IPS-20b (cell line): ENCODE data around the gene NIN.

Experiments
- H3K27ac ChIP-seq: one replicate; pipeline ENCODE4 v1.5.1; 2013; ENCODE audit warnings: low read length
- H3K27me3 ChIP-seq: 2 replicates; pipeline ENCODE4 v1.6.1; 2013; ENCODE audit warnings: mild to moderate bottlenecking, low read length, inconsistent platforms; ENCODE audit not compliant: insufficient read depth
- H3K36me3 ChIP-seq: 2 replicates; pipeline ENCODE4 v1.6.1; 2013; ENCODE audit warnings: low read depth, mild to moderate bottlenecking, inconsistent platforms, low read length, moderate library complexity; ENCODE audit not compliant: insufficient read depth
- H3K4me1 ChIP-seq: 2 replicates; pipeline ENCODE4 v1.6.1; 2013; ENCODE audit warnings: mild to moderate bottlenecking, control low read depth, inconsistent platforms, low read length, moderate library complexity; ENCODE audit not compliant: insufficient read depth
- H3K4me3 ChIP-seq: 2 replicates; pipeline ENCODE4 v1.5.1; 2013; ENCODE audit warnings: mild to moderate bottlenecking, low read length, inconsistent platforms
- H3K9ac ChIP-seq: 2 replicates; pipeline ENCODE4 v1.6.1; 2013; ENCODE audit warnings: low read depth, mild to moderate bottlenecking, inconsistent platforms, low read length, moderate library complexity
- H3K9me3 ChIP-seq: 2 replicates; pipeline ENCODE4 v1.6.1; 2013; ENCODE audit warnings: mild to moderate bottlenecking, low read depth, low read length, inconsistent platforms; ENCODE audit not compliant: insufficient read depth

The NIN gene

GRCh38 chr14:50766338-50766886 is 64.5 kb downstream of the NIN start:
- Histone ChIP-seq H3K4me3 (no peak overlapping the region), H3K36me3 (peaks cover 81% of the 10 kb centered on the region), H3K4me1 (no peaks in the 10 kb centered on the region), H3K9me3 (no peaks in the 10 kb centered on the region), H3K27ac (no peak overlapping the region), H3K9ac (no peak overlapping the region), H3K27me3 (no peaks in the 10 kb centered on the region)

DNA sequence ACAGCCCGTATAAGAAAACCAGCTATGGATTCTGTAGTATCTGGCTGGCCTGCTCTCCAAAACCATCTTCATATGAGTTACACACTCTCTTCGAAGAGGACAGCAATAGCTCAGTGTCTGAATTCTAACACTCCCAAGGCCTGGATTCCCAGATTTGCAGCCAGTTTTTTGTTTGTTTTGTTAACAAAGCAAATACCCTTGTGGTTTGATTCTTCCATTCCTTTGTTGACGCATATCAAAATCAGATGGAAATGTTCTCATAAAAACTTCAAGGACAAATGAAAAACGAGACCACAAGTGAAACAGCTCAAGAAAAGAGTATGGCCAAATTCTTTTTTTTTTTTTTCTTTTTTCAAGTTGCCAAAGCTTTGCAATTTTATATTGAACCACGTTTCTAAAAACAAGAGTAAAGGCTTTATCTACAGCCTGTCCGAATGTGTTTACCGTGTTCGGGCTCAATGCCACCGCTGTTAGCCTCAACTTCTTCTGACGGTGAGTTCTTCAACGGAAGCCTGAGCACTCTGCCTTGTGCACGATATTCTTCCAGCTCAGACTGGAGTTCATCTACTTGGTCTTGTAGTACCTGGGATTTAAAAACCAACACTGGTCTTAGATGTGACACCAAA is 67.5 kb downstream of the NIN start:
- no peak overlapping the region for H3K9ac ChIP-seq
- H3K9me3 ChIP-seq, result no peaks in the 10 kb centered on the region
- H3K27ac ChIP-seq, result no peak overlapping the region
- H3K36me3 ChIP-seq, result peaks cover 72% of the 10 kb centered on the region
- H3K4me3 ChIP-seq, result no peak overlapping the region
- no peaks in the 10 kb centered on the region for H3K4me1 ChIP-seq
- no peaks in the 10 kb centered on the region for H3K27me3 ChIP-seq

- Histone ChIP-seq H3K4me3 (no peak overlapping the region), H3K27ac (no peak overlapping the region), H3K27me3 (no peaks in the 10 kb centered on the region), H3K9ac (no peak overlapping the region), H3K9me3 (no peaks in the 10 kb centered on the region), H3K36me3 (peaks cover 72% of the 10 kb centered on the region), H3K4me1 (no peaks in the 10 kb centered on the region)
These were observed 68.0 kb downstream of the NIN start for GRCh38 chr14:50762931-50763300.

DNA sequence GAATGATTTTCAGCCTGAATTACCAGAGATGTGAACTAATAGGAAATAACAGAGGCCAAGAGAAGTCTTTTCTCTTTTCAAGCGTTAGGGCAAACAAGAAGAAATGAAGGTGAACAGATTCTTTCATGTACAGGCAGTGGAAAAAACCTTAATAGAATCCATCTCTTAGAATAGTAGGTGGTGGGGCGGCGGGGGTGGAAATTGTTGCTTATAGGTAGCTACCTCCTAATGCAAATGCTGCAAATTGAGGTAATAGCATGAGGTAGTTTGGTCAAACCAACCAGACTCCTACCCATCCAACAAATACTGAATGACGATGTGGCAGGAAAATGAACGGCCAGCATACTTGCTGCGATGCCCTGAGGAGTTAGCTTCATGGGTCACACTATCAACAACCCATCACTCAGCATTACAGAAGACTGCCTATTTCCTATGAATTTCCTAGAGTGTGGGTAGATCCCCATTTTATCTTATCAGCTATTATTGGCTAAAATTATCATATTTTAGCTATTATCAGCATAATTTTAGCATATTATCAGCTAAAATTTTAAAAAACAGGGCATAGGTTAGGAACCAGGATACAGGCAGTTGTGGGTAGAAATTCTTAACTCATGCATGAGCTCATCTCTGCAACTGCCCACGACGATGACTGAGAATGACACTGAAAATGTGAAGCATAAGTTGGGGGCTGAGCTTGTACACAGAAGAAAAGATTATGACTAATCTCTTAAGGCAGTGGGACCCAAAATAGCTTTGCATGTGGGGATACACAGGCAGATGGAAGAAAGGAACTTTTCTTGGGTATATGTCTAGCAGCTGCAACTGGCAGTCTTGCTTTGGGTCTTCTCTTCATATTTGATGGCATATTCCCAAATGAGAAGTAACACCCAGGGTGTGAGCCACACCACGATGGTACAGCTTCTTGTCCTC is 68.7 kb downstream of the NIN start:
- H3K9ac ChIP-seq, result no peak overlapping the region
- no peak overlapping the region for H3K4me3 ChIP-seq
- H3K4me1 ChIP-seq, result no peaks in the 10 kb centered on the region
- no peaks in the 10 kb centered on the region for H3K9me3 ChIP-seq
- no peaks in the 10 kb centered on the region for H3K27me3 ChIP-seq
- no peak overlapping the region for H3K27ac ChIP-seq
- peaks cover 77% of the 10 kb centered on the region for H3K36me3 ChIP-seq

- H3K27me3 ChIP-seq, result no peaks in the 10 kb centered on the region
- no peak overlapping the region for H3K9ac ChIP-seq
- H3K4me1 ChIP-seq, result no peaks in the 10 kb centered on the region
- no peaks in the 10 kb centered on the region for H3K9me3 ChIP-seq
- H3K27ac ChIP-seq, result no peak overlapping the region
- no peak overlapping the region for H3K4me3 ChIP-seq
- H3K36me3 ChIP-seq, result peaks cover 76% of the 10 kb centered on the region
These were observed 71.0 kb downstream of the NIN start for GRCh38 chr14:50759800-50760543.

- no peak overlapping the region for H3K9ac ChIP-seq
These were observed 72.0 kb downstream of the NIN start for GRCh38 chr14:50758945-50759344.

DNA sequence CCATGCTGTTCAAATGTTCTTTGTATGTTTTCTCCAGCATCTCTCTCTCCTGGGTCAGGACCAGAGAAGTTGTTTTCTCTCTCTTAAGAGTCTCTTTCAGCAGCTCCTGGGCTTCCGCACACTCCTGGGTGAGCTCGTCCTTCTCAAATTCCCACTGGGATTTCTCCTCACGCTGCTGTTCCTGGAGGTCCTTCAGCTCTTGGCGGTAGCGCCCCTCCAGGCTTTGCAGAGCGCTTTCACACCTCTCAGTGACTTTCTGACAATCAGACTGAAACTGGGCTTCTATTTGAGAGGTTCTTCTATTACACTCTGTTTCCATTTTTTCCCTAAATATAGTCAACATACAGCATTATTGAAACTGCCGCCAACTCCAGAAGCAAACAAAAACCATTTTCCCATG is 72.7 kb downstream of the NIN start:
- Histone ChIP-seq H3K4me3 (no peak overlapping the region), H3K9me3 (no peaks in the 10 kb centered on the region), H3K36me3 (peaks cover 77% of the 10 kb centered on the region), H3K9ac (no peak overlapping the region), H3K4me1 (no peaks in the 10 kb centered on the region), H3K27ac (no peak overlapping the region), H3K27me3 (no peaks in the 10 kb centered on the region)

More at GRCh38 chr14:50758945-50759344, 72.0 kb downstream of the NIN start:
- H3K4me3 ChIP-seq, result no peak overlapping the region
- no peaks in the 10 kb centered on the region for H3K9me3 ChIP-seq
- H3K4me1 ChIP-seq, result no peaks in the 10 kb centered on the region
- H3K27me3 ChIP-seq, result no peaks in the 10 kb centered on the region
- H3K36me3 ChIP-seq, result peaks cover 77% of the 10 kb centered on the region
- H3K27ac ChIP-seq, result no peak overlapping the region

GRCh38 chr14:50757702-50758101 is 73.3 kb downstream of the NIN start:
- H3K27me3 ChIP-seq, result no peaks in the 10 kb centered on the region
- H3K27ac ChIP-seq, result no peak overlapping the region
- H3K36me3 ChIP-seq, result peaks cover 73% of the 10 kb centered on the region

DNA sequence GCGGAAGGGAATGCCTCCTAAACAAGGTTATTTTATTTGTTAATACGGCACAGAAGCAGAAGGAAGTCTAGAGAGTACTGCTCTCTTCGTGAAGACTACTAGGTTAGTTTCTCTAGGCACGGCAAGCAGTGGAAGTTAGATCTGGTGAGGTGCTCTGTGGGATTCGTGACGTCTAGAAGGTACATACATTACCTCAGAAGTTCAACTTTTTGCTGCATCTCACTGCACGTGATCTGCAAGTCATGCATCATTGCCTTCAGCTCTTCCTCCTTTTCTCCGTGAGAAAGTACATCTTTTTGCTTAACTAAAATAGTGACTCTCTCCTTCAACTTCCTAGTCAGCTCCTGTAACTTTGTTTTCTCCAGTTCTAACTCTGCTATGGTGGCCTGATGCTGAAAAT is 74.7 kb downstream of the NIN start:
- no peak overlapping the region for H3K27ac ChIP-seq
- peaks cover 71% of the 10 kb centered on the region for H3K36me3 ChIP-seq
- H3K27me3 ChIP-seq, result no peaks in the 10 kb centered on the region
- H3K9ac ChIP-seq, result no peak overlapping the region
- no peak overlapping the region for H3K4me3 ChIP-seq
- H3K4me1 ChIP-seq, result no peaks in the 10 kb centered on the region
- H3K9me3 ChIP-seq, result no peaks in the 10 kb centered on the region

More at GRCh38 chr14:50757702-50758101, 73.3 kb downstream of the NIN start:
- no peak overlapping the region for H3K4me3 ChIP-seq
- no peaks in the 10 kb centered on the region for H3K4me1 ChIP-seq
- H3K9ac ChIP-seq, result no peak overlapping the region
- no peaks in the 10 kb centered on the region for H3K9me3 ChIP-seq

- no peak overlapping the region for H3K4me3 ChIP-seq
- H3K27me3 ChIP-seq, result no peaks in the 10 kb centered on the region
- H3K4me1 ChIP-seq, result no peaks in the 10 kb centered on the region
- H3K9ac ChIP-seq, result no peak overlapping the region
- H3K36me3 ChIP-seq, result peaks cover 49% of the 10 kb centered on the region; the same call in 1 of the 2 replicates
- H3K9me3 ChIP-seq, result no peaks in the 10 kb centered on the region
- H3K27ac ChIP-seq, result no peak overlapping the region
These were observed 80.6 kb downstream of the NIN start for GRCh38 chr14:50750323-50750722.

GRCh38 chr14:50745401-50746058 is 85.4 kb downstream of the NIN start:
- Histone ChIP-seq H3K4me3 (no peak overlapping the region), H3K36me3 (peaks cover 42% of the 10 kb centered on the region), H3K4me1 (no peaks in the 10 kb centered on the region), H3K9ac (no peak overlapping the region), H3K27ac (no peak overlapping the region), H3K9me3 (no peaks in the 10 kb centered on the region), H3K27me3 (no peaks in the 10 kb centered on the region)
